Esophagus muscularis mucosa (tissue), 3 donors: ENCODE measurements around the gene TC2N.

ENCODE experiments used
- CTCF ChIP-seq, 3 experiments: fragments of 200-600 bp in 2 of 3; fragments of 450-650 bp in 1 of 3; sonication (generic) in 2 of 3; IDR thresholded peaks; one replicate each; pipeline ENCODE4 v1.5.1; 2017 to 2019; ENCODE audit warnings: antibody characterized with exemption in 3 of 3, mild to moderate bottlenecking in 2 of 3, moderate library complexity in 1 of 3
- POLR2A ChIP-seq: fragments of 450-650 bp; IDR thresholded peaks from one replicate; pipeline ENCODE4 v1.6.1; 2017; ENCODE audit warnings: antibody characterized with exemption, moderate library complexity, mild to moderate bottlenecking, low read depth

- TF ChIP-seq CTCF (IDR thresholded peaks at IDR 0.05) (no peak), POLR2A (no peak)
These were observed 129.7 kb downstream of the TC2N start for GRCh38 chr14:91737619-91738018.
